ENCODE measurements around the gene PCDH12. TPM values are rescaled to one million over a fixed set of nuclear protein-coding genes. Genes with fewer than 3 reads are reported as not detected.

PCDH12 gene
- total and polyA plus RNA-seq, 2 donors (not counting 1 experiment from before 2014, with no cell fraction given): 0.01 TPM; not detected in 1

DNA sequence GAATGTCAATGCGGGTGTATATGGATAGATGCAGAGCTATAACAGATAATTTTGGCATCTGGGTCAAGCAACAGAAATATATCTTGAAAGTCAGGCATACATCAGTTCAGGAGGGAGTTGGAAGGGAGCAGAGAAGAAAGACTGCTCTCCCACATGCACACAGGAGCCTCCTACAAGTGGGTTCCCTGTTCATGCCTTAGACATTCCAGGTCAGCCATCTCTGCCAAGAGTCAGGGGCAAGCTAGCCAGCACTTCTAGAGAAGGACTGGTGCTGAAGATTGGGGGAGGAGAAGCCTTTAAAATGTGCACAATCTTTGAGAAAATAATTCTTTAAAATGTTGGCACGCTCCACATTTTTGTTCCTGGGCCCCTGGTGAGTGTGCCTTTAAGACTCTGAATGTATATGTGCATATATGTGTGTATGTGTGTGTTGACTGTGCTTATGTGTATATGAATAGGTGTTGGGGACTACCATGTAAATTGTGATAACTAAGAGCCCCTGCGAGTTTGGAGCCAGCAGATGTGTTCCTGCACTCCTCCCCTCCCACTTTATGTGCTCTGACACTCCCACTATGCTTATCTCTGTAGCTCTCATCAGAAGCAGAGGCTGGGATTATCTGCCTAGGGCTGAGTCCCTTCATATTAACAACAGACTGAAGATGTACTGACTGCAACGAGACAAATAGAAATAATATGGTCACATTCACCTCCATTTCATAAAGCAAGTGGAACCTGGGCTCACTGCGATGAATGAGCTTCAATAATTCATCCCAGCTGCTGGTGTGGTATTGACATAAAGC, 55.8 kb downstream of the PCDH12 start:
- no peak overlapping the region for H3K4me3 ChIP-seq (ENCODE audit: control extremely low read depth in 1 of 5, extremely low read depth in 1 of 5, insufficient read depth in 1 of 5, low read depth in 2 of 5, low read length in 4 of 5)
- H3K79me2 ChIP-seq (ENCODE audit: control insufficient read depth, insufficient read depth, low read length): no peaks in the 10 kb centered on the region
- CTCF ChIA-PET: interaction anchor here (0.9 to 1.1 kb wide), 2 partner anchors 13 to 201 kb away, joined by 3 read pairs; no protein-coding TSS in a partner anchor
- TF ChIP-seq, protein P1, sequence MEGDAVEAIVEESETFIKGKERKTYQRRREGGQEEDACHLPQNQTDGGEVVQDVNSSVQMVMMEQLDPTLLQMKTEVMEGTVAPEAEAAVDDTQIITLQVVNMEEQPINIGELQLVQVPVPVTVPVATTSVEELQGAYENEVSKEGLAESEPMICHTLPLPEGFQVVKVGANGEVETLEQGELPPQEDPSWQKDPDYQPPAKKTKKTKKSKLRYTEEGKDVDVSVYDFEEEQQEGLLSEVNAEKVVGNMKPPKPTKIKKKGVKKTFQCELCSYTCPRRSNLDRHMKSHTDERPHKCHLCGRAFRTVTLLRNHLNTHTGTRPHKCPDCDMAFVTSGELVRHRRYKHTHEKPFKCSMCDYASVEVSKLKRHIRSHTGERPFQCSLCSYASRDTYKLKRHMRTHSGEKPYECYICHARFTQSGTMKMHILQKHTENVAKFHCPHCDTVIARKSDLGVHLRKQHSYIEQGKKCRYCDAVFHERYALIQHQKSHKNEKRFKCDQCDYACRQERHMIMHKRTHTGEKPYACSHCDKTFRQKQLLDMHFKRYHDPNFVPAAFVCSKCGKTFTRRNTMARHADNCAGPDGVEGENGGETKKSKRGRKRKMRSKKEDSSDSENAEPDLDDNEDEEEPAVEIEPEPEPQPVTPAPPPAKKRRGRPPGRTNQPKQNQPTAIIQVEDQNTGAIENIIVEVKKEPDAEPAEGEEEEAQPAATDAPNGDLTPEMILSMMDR (IDR thresholded peaks at IDR 0.05): no peak
- TF ChIP-seq EZH2 (IDR thresholded peaks at IDR 0.05; ENCODE audit: borderline replicate concordance, insufficient read depth, low read depth, low read length, poor library complexity, severe bottlenecking): no peak
- H3K27me3 Mint-ChIP-seq: peaks cover 25% of the 10 kb centered on the region
- H2AFZ ChIP-seq (ENCODE audit: insufficient read depth, low read depth, low read length, poor library complexity, severe bottlenecking): no peak overlapping the region
- no peak overlapping the region for H3K27ac ChIP-seq (ENCODE audit: low read length in 2 of 2)
- H3K9me3 ChIP-seq (ENCODE audit: control extremely low read depth in 1 of 3, control insufficient read depth in 2 of 3, insufficient read depth in 1 of 3, low read length in 2 of 3): peaks cover 0 to 2% (median 2%) of the 10 kb centered on the region in 3 donors
- ATAC-seq (ENCODE audit: low read depth): no peak
- no peaks in the 10 kb centered on the region for H3K9me3 Mint-ChIP-seq (ENCODE audit: insufficient read depth)
- intact Hi-C loops (cut with micrococcal nuclease): no loop called here
- H3K36me3 ChIP-seq (replicated peaks in 1 of 2; ENCODE audit: control extremely low read depth in 1 of 2, control insufficient read depth in 1 of 2, extremely low read depth in 1 of 2, insufficient read depth in 2 of 2, low read length in 1 of 2): no peaks in the 10 kb centered on the region
- H3K9ac ChIP-seq (ENCODE audit: low read length): no peak overlapping the region
- POLR2A ChIA-PET: no interaction called here
- H3K27me3 ChIP-seq (replicated peaks in 1 of 4; ENCODE audit: control extremely low read depth in 1 of 4, control insufficient read depth in 3 of 4, insufficient read depth in 4 of 4, low read length in 3 of 4): peaks cover 0 to 2% (median 0%) of the 10 kb centered on the region in 4 experiments
- no peaks in the 10 kb centered on the region for H3K4me1 ChIP-seq (ENCODE audit: control insufficient read depth in 2 of 2, insufficient read depth in 2 of 2, low read length in 2 of 2)
- H3K4me3 Mint-ChIP-seq: no peak overlapping the region
- 89% methylated on average over 2 of the region's 5 CpGs for WGBS (ENCODE audit: insufficient coverage)
- DNase-seq: no peak
- H3K4me1 Mint-ChIP-seq: no peaks in the 10 kb centered on the region
- H3K4me2 ChIP-seq (replicated peaks; ENCODE audit: low read depth, low read length, poor library complexity, severe bottlenecking): no peak overlapping the region
- no peaks in the 10 kb centered on the region for H4K20me1 ChIP-seq (ENCODE audit: control insufficient read depth, insufficient read depth, low read length, poor library complexity, severe bottlenecking)
- H3K27ac Mint-ChIP-seq: no peak overlapping the region

DNA sequence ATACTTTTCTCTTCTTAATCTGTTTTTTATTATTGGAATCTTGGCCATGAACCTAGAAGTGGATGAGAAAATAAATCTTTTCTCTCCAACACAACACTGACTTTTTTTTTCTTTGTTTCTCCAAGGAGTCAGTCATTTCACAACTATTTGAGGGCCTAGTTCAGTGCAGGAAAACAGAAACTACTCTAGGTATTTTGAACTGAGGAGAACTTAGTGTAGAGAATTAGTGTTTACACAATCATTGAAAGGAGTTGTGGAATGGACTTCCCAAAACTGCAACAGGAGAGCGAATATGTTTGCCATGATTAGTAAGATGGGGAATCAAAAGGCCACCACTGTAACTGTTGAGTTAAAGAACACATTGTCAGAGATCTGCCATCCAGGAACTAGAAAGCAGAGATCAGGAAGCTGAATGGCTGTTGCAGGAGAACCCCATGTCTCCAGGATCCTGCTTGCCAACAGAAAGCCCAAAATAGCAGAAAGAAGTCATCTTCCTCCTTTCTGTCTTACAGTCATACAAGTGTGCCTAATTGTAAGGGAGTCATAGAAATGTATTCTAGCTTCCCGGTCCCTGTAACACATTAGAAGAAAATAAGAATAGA, 59.5 kb downstream of the PCDH12 start:
- DNase-seq (no peak), ATAC-seq (ENCODE audit: low read depth) (no peak)
- WGBS (ENCODE audit: insufficient coverage): 67% methylated on average over 1 of the region's 2 CpGs
- H3K9ac ChIP-seq (ENCODE audit: low read length): no peak overlapping the region
- no peaks in the 10 kb centered on the region for H3K36me3 ChIP-seq (replicated peaks in 1 of 2; ENCODE audit: control extremely low read depth in 1 of 2, control insufficient read depth in 1 of 2, extremely low read depth in 1 of 2, insufficient read depth in 2 of 2, low read length in 1 of 2)
- TF ChIP-seq, protein P1 (IDR thresholded peaks at IDR 0.05): no peak
- no peak for TF ChIP-seq EZH2 (IDR thresholded peaks at IDR 0.05; ENCODE audit: borderline replicate concordance, insufficient read depth, low read depth, low read length, poor library complexity, severe bottlenecking)
- intact Hi-C loops (cut with micrococcal nuclease): no loop called here
- H3K4me1 ChIP-seq (ENCODE audit: control insufficient read depth in 2 of 2, insufficient read depth in 2 of 2, low read length in 2 of 2): no peaks in the 10 kb centered on the region
- Mint-ChIP-seq H3K9me3 (ENCODE audit: insufficient read depth) (no peaks in the 10 kb centered on the region), H3K27ac (no peak overlapping the region), H3K27me3 (peaks cover 36% of the 10 kb centered on the region), H3K4me3 (no peak overlapping the region), H3K4me1 (no peaks in the 10 kb centered on the region)
- ChIA-PET CTCF (interaction anchor here (1.4 kb wide), 1 partner anchor 20 kb away, joined by 4 read pairs; no protein-coding TSS in a partner anchor), POLR2A (no interaction called here)
- no peak overlapping the region for H2AFZ ChIP-seq (ENCODE audit: insufficient read depth, low read depth, low read length, poor library complexity, severe bottlenecking)
- no peak overlapping the region for H3K4me3 ChIP-seq (ENCODE audit: control extremely low read depth in 1 of 5, extremely low read depth in 1 of 5, insufficient read depth in 1 of 5, low read depth in 2 of 5, low read length in 4 of 5)
- H3K27ac ChIP-seq (ENCODE audit: low read length in 2 of 2): no peak overlapping the region
- H3K4me2 ChIP-seq (replicated peaks; ENCODE audit: low read depth, low read length, poor library complexity, severe bottlenecking): no peak overlapping the region
- H4K20me1 ChIP-seq (ENCODE audit: control insufficient read depth, insufficient read depth, low read length, poor library complexity, severe bottlenecking): no peaks in the 10 kb centered on the region
- H3K9me3 ChIP-seq (ENCODE audit: control extremely low read depth in 1 of 3, control insufficient read depth in 2 of 3, insufficient read depth in 1 of 3, low read length in 2 of 3): no peaks in the 10 kb centered on the region
- no peaks in the 10 kb centered on the region for H3K79me2 ChIP-seq (ENCODE audit: control insufficient read depth, insufficient read depth, low read length)
- peaks cover 0 to 4% (median 0%) of the 10 kb centered on the region in 4 experiments for H3K27me3 ChIP-seq (replicated peaks in 1 of 4; ENCODE audit: control extremely low read depth in 1 of 4, control insufficient read depth in 3 of 4, insufficient read depth in 4 of 4, low read length in 3 of 4)
